Pulmonary artery endothelial cell (primary cell): ENCODE results near the gene OCA2. TPM values are rescaled to one million over a fixed set of nuclear protein-coding genes. Genes with fewer than 3 reads are reported as not detected.
"Not testable (repeated sequence)": the region's sequence is repeated elsewhere in the genome, so short reads cannot be mapped to it uniquely, and the experiment has no call there.

Experiments
- DNase-seq: peaks from one replicate; pipeline ENCODE4 v3.0.0-alpha.2; 2011; ENCODE audit warnings: low read depth, low spot score
- total RNA-seq: library from RNA; depleted of rRNA; stranded (reverse); fragments of >200 nt; gene quantifications from 2 replicates; pipeline ENCODE4 v1.2.3, GENCODE V29; 2014

The OCA2 gene
- total RNA-seq, 1 donor from 2014 or later, result not detected

DNA sequence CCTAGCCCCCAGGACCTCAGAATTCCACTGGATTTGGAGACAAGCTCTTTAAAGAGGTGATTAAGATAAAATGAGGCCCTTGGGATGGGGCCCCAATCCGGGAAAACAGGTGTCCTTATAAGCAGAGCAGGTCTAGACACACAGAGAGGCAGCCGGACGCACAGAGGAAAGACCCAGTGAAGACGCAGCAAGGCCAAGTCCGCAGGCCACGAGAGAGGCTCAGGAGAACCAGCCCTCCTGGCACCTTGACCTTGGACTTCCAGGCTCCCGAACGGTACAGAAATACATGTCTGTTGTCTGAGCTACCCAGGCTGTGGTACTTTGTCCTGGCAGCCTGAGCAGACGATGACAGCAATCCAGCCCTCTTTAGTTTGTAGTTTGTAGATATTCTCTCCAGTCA, 324.5 kb downstream of the OCA2 start:
- no peak for DNase-seq

- DNase-seq, result no peak
These were observed 324.9 kb downstream of the OCA2 start for GRCh38 chr15:27774191-27774590.

DNA sequence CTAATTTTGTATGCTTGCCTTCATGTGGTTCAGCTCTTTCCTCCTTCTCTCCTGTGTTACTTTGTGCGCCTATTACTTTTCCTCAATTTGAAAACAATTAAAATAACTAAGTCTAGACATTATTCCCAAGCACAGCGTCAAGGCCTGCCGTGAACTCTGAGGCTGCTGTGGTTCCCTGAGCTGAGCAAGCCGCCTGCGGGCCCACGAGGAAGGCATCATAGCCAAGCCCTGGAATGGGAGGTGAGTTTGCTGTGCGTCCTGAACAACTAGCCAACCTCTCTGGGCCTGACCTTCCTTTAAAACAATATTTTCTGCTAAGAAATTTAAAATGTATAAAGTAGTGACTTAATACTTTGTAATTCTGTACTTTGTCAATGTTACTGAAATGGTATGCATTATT, 327.2 kb downstream of the OCA2 start:
- DNase-seq, result no peak

DNA sequence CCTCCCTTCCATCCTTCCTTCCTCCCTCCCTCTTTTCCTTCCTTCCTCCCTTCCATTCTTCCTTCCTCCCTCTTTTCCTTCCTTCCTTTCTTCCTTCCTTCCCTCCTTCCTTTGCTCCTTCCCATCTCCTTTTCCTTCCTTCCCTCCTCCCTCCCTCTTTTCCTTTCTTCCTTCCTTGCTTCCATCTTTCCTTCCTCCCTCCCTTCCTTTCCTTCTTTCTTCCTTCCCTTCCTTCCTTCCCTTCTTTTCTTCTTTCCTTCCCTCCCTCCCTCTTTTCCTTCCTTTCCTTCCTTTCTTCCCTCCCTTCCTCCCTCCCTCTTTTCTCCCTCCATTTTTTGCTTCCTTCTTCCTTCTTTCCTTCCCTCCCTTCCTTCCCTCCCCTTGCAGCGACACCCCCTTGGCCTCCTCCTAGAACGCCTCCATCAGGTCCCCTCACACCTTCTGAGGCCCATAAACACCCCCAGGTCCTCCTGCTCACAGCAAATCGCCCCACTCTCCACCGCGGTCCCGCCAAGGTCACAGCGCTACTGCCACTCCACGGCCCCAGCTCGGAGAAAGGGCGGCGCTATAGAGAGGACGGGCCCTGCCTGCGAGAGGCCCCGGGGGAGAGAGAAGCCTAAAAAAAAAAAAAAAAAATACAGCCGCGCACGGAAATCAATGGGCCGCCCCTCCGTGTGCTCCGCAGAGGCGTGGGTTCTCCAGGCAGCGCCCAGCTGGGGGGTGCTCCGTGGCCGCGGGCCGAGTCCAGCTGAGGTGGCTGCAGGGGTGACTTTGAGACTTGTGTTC, 328.2 kb downstream of the OCA2 start:
- no peak for DNase-seq

GRCh38 chr15:27770086-27770607, 329.0 kb downstream of the OCA2 start:
- no peak for DNase-seq

DNA sequence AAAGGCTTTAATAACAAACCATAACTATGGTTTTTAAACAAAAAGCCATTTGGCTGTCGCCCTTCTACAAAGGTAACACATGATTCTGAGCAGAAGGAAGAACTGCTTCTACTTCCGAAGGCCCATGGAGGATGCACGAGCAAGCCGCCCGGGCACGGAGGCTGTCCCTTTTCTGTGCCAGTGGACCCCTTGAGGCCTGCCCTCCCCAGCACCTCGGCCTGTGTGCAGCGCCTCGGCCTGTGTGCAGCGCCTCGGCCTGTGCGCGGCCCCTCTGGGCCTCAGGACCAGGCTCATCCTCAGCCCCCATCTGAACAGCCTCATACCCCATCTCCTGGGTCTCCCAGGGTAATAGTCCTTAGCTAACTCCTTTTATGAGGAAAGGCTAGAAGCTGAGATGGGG, 329.5 kb downstream of the OCA2 start:
- no peak for DNase-seq

DNA sequence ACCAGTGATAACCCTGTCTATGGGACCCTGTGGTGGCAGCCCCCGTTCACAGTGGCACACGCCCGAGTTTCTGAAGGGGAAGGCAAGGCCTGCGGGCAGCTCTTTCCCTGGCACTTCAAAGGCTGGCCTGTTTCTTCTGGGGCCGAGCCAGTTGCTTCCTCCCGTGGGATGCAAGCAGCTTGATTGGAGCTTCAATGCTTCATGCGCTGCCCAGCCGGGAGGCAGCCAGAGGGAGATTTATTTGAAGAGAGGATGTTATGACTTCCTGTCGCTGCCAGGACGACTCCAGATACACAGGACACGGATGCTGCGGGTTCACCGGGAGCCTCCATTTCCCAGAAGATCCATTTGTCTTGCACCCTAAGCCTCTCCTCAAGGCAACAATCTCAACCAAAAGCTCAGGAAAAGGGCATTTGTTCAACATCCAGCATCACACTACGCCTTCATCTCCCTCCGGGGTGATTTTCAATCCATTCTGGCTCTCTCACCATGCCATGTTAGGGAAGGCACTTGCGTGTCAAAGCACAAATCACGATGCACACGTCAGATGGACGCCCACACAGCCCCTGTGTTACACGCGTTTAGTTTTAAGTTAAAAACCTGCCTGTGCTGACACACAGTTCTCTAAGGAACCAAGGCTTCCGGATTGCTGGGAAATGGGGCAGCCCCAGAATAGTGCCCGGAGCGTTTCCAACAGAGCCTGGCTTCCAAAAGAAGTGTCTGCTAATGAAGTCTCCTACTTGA, 330.2 kb downstream of the OCA2 start:
- DNase-seq, result no peak

DNA sequence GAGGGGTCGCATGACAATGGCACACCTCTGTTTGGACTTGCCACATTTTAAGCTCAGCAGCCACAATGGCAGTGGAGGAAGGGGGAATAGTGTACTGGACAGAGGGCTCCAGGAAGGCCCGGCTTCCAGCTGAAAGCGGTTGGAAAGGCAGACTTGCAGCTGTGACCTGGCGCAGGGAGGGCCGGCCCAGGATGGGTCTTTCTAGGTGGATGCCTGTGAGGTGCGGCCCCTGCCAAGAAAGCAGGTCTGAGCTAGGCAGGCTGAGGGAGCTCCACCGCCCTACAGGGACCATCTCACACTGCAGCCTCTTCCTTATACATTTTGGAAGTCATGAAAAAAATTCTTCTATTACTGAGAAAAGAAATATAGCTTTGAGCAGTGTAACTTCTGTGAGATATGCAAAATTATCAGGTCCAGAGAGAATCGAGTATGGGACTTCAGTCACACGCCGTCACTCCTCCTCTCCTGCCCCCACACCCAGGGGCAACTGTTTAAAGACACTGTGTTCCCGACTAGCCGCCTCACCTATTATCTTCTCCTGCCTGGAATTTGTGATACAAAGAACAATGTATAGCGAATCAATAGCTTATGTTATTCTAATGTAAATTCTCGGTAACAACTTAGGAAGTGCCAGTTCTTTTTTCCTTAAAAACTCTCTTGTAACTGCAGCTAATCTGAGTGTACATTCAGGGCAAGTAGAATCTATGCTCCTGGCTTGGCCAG, 331.0 kb downstream of the OCA2 start:
- no peak for DNase-seq

- not testable (repeated sequence) for DNase-seq
These were observed 331.7 kb downstream of the OCA2 start for GRCh38 chr15:27767430-27767829.

DNA sequence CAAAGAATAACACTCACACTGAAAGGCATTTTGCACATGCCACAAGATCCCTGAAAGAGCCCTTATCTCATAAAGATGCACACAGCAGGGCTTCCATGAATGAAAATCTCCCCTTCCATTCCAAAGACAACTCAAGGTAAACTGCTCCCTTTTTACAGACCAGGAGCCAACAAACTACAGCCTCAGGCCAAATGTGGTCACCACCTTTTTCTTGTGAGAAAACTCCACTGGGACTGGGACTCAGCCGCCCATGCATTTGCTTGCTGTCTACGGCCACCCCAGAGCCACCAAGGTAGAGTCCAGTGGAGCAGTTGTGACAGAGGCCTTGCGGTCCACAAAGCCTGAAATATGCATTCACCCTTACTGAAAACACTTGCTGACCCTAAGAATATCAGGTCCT, 334.8 kb downstream of the OCA2 start:
- no peak for DNase-seq

DNA sequence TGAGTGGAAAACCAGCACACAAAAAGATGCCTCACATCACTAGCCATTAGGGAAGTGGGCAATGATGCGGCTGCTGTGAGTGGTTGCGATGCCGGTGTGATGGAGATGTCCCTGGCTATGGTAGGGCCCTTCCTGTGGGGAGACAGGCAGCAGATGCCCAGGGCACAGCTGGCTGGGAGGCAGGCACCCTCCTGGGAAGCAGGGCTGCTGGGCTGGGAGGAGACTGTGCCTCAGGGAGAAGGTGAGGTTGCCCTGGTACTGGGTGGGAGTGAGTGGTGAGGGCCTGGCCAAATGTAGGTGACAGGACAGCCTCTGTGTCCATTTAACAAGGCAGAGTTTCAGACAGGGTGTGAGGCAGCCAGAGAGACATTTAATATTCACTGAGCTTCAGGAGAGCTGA, 335.6 kb downstream of the OCA2 start:
- DNase-seq, result no peak

GRCh38 chr15:27762471-27762870, 336.6 kb downstream of the OCA2 start:
- DNase-seq, result no peak

DNA sequence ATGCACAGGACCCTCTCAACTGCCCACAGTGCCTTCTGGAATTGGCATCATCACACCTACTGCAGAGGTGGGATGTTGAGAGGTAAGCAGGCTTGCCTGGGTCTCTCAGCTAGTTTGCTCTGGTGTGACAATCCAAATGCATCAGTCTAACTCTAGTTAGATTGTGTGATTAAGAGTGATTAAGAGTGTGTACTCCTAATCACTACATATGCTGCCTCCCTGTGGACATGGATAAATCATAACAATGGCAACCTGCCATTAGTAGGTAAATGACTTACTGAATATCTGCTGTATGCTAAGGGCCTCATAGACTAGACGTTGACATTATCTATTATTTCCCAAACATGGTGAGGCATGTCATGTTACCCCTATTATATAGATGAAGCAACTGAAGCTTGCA, 342.1 kb downstream of the OCA2 start:
- no peak for DNase-seq

DNA sequence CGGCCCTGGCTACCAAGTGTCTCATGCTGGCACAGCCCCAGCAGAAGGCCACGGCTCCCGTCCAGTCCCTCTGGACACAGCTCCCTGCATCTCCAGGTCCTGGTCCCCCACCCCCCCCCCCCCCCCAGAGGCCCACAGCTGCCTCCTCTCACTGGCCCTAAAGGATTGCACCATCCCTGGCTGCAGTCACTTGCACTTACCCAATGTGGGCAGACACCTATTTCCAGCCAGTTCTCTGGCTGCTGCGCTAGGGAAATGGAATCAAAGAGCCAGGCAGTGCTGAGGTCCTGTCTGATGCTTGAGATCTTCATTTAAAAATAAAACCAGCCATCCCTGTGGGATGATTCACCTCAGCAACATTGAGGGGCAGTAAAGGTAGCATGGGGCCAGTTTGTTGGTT, 346.4 kb downstream of the OCA2 start:
- DNase-seq, result no peak

DNA sequence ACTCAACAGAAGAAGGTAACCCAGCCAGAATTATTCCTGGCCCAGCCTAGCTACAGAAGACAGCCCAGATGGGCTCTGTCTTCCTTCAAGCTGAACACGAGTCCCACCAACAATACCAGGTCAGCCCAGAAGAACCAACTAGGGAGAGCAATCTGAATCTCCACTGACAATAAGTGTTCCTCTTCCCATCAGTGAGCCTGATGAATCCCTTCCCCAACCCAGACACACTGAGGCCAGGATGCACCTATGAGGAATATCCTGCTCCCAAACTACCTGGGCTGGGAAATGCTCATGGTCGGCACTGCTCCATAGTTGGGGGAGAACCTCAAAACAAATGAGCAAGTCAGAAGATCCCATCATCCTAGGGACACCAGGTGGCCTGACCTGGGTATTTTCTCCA, 351.1 kb downstream of the OCA2 start:
- DNase-seq, result no peak

- no peak for DNase-seq
These were observed 352.6 kb downstream of the OCA2 start for GRCh38 chr15:27746401-27746955.

GRCh38 chr15:27744641-27745040, 354.5 kb downstream of the OCA2 start:
- no peak for DNase-seq

DNA sequence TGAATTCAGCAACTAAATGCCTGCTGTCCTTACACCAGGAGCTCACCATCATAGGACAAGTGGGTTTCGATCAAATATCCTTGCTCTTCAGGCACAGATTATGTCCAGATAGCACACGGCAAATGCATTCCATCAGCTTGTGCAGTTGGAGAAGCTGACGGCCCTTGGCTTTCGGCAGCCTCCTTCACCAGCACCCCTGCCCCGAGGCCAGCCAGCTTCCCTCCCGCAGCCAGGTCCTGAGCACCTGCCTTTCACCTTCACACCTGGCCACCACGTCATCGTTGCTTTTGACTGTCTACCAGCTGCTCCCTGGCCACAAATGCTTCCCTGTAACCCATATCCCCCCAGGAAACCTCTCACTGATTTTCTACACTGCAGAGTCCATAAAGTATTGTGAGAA, 355.5 kb downstream of the OCA2 start:
- no peak for DNase-seq

- no peak for DNase-seq
These were observed 356.2 kb downstream of the OCA2 start for GRCh38 chr15:27742751-27743477.

GRCh38 chr15:27741226-27741860, 357.8 kb downstream of the OCA2 start:
- DNase-seq, result no peak
